NCI-H1105 (cell line): Measurements from ENCODE around the gene ATG16L1.

Source experiments
- DNase-seq: peaks from one replicate; lab custom pipeline; 2025; lab: John Stamatoyannopoulos, UW

Gene ATG16L1

DNA sequence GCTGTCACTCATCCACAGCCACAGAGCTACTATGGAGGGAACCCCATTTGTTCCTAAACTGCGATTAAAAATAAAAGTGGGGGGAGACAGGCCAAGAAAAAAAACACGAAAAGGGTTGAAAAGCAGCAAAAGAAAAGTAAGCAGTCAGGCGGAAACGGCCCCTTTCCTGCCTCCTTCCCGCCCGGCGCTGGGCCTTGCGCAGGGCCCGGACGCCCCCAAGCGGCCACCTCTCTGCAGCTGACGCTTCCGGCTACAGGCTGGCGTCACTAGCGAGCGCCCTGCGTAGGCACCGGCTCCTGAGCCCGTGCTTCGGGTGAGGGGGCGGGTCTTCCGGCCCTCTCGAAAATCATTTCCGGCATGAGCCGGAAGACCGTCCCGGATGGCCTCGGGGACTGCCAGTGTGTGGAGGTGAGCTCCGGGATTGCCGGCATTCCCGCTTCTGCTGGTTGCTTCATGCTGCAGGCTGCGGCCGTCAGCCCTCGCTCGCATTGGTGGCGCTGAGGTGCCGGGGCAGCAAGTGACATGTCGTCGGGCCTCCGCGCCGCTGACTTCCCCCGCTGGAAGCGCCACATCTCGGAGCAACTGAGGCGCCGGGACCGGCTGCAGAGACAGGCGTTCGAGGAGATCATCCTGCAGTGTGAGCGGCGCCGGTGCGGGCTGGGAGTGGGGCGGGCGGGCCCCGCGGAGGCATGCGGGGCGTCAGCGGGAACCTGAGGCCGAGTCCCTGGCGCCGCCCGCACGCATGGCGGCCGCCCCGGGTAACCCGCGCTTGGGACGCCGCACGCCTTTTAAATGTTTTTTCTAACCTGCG is at the start of gene ATG16L1:
Gene ATG16L1 (plus strand): TSS at position 368 of the 811 bp plus-strand sequence. CDS start 155 bp downstream, at position 523.
- DNase-seq = peak; percentile 93

DNA sequence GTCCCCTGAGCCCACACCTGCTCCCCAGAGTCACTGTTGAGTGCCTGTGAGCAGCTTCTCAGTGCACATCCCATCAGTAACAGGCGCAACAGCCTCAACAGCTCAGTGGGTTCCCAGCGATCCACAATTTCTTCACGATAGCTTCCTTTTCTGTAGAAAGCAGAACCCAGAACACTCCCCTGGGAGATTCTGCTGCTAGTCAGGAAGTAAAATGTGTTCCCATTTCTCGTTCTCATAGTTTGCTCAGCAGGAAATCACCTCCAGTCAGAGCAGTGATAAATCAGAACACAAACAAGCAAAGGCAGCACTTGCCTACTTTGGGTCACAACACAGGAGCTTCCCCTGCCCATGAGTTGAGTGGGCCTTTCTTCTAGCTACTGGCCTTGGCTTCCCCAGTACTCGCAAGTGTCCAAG is 48.9 kb upstream of the ATG16L1 start:
- no peak for DNase-seq

- DNase-seq = no peak
These were observed 48.4 kb upstream of the ATG16L1 start for GRCh38 chr2:233203060-233203459.

DNA sequence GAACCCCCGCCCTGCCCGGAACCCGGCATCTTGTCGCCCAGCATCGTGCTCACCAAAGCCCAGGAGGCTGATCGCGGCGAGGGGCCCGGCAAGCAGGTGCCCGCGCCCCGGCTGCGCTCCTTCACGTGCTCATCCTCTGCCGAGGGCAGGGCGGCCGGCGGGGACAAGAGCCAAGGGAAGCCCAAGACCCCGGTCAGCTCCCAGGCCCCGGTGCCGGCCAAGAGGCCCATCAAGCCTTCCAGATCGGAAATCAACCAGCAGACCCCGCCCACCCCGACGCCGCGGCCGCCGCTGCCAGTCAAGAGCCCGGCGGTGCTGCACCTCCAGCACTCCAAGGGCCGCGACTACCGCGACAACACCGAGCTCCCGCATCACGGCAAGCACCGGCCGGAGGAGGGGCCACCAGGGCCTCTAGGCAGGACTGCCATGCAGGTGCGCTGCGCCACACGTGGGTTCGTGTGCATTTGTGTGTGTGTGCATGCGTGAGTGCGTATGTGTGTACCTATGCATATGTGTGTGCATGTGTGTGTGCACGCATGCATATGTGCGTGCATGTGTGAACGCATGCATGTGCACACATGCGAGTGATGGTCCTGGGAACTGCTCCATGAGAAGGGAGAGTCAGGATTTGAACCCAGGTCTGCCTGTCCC is 47.1 kb upstream of the ATG16L1 start:
- no peak for DNase-seq

GRCh38 chr2:233208382-233209116 is 42.9 kb upstream of the ATG16L1 start:
- DNase-seq = no peak

DNA sequence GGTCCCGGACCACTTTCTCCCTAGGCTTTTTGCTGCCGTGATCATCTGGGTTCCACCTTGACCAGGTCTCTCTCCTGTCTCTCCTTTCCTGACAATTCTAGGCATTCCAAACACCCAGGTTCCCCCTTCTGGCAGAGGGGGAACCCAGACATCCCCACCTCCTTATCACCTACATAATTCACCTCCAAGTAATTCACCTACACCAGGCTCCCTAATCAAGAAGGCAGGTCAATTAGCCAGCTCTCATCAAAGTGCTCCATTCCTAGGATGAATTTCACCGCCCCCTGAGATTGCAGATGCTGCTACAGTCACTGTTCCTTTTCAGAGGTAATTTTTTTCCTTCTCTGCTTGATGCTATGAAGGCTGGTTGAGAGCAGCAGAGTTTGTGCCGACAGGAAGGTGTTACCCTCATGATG is 42.3 kb upstream of the ATG16L1 start:
- no peak for DNase-seq

DNA sequence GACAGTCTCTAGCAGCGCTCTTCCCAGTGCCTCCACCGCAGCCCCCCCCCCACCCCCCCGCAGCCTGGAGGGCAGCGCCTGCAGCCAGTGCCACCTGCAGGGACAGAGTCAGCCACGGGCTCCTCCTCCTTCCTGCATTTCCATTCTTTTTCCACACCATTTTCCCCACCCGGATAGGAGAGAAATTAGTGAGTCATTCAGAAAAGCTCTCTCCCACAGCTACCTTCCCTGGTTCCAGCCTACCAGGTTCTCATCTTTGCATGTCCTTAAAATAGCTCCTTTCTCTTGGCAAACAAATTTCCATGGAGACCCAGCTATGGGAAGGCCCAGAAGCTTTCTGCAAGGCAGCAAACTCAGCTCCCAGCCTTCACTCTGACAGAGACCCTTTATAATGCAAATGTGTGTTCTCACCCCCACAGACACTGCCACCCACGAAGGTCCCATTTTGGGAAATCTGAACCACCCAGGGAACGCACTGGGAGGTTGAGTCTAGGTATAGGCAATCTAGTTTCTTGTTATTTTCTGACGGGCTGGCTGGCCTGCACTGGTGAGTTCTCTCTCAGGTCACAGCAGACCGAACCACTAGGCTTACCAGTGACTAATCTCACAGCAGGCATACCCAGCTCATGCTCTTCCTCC is 41.8 kb upstream of the ATG16L1 start:
- no peak for DNase-seq

- DNase-seq = no peak
These were observed 41.2 kb upstream of the ATG16L1 start for GRCh38 chr2:233210281-233210680.

DNA sequence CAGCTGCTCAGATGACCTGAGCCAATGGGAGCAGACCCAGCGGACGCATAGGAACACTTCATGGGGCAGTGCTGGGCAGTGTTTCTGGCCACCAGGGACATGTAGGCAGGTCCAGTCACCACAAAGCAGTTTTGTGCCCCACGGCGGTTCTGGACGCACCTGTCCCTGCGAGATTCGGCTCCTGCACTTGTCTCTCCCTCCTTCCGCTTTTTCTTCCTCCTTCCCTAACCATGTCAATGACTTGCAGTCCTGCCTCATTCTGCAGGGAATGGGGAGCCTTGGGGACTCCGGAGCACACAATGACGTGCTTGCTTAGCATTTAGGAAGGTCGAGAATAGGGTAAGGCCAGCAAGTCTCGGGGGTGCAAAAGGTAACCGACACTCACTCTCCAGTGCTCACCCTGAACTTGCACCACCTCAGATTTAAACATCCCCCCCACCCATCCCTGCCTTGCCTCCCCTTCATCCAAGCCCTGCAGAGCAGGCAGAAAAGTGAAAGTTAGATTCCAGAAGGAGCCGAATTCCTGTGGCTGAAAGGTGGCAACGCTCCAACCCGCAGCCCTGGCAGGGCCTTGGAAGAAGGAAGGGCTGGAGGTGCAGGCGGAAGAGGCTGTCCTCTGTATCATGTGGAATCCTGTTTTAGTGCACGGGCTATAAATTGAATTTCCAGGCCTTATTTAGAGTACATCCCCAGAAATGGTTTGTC is 40.5 kb upstream of the ATG16L1 start:
- DNase-seq = no peak

DNA sequence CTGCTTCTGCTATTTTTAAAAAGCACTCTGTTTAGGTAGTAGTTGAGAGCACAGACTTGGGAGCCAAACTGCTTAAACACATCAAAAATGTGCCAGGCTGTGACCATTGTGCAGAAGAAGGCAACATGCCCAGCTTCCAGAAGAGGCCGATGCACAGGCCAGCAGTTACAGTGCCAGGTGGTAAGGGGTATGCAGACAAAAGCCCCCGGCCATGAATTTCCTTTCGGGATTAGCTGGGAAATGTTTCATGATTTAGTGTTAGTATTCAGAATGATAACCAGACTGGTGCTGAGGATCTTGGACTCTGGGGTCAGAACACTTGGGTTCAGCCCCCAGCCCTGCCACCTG is 40.0 kb upstream of the ATG16L1 start:
- DNase-seq = no peak

GRCh38 chr2:233213011-233213410 is 38.5 kb upstream of the ATG16L1 start:
- DNase-seq = no peak

DNA sequence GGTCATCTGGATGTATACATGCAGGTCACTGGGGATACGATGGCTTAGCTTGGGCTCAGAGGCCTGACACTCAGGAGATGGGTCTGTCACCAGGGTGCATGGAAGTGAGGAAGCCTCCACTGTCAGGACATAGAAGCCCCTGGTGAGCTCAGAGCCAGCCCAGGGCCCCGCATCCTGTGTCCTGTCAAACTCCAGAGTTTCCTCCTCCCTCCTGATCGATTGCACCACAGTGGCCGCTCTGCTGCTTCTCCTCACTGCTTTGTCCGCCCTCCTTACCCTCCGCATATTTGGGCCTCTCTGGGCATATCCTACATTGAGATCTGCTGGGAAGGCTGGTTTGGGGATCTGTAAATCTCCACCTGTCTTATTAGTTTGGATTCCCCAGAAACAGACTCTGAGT is 37.5 kb upstream of the ATG16L1 start:
- DNase-seq = no peak

GRCh38 chr2:233217892-233218377 is 33.5 kb upstream of the ATG16L1 start:
- DNase-seq = no peak

GRCh38 chr2:233218836-233219235 is 32.6 kb upstream of the ATG16L1 start:
- DNase-seq = no peak

DNA sequence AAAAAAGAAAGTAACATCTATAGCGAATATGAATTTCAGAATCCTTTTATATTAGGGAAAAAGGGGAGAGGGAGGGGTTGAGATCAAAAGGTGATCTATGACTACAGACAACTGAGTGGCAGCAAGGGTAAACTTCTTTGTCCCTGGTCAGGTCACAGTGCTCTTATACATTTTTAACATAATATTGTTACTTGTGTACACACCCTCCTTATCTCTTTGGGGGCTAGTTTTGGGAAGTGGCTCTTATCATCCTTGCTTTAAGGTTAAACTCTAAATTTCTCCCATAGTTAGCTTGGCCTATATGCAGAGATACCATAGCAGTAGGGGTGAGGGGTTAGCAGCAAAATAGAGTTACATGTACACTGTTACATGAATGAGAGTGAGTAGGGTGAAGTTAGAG is 31.6 kb upstream of the ATG16L1 start:
- DNase-seq = no peak

DNA sequence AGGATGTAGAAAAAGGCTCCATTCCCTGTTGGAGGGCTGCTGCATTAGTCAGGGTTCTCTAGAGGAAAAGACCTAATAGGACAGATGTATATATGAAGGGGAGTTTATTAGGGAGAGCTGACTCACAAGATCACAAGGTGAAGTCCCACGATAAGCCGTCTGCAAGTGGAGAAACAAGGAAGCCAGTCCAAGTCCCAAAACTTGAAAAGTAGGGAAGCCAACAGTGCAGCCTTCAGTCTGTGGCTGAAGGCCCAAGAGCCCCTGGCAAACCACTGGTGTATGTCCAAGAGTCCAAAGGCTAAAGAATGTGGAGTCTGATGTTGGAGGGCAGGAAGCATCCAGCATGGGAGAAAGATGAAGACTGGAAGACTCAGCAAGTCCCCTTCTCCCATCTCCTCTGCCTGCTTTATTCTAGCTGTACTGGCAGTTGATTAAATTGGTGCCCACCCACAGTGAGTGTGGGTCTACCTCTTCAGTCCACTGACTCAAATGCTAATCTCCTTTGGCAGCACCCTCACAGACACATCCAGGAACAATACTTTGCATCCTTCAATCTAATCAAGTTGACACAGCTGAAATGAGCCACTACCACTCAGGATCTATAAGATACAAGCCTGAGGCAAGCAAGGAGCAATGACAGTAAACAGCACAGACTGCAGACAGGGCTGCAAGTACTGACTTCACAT is 30.0 kb upstream of the ATG16L1 start:
- DNase-seq = no peak

DNA sequence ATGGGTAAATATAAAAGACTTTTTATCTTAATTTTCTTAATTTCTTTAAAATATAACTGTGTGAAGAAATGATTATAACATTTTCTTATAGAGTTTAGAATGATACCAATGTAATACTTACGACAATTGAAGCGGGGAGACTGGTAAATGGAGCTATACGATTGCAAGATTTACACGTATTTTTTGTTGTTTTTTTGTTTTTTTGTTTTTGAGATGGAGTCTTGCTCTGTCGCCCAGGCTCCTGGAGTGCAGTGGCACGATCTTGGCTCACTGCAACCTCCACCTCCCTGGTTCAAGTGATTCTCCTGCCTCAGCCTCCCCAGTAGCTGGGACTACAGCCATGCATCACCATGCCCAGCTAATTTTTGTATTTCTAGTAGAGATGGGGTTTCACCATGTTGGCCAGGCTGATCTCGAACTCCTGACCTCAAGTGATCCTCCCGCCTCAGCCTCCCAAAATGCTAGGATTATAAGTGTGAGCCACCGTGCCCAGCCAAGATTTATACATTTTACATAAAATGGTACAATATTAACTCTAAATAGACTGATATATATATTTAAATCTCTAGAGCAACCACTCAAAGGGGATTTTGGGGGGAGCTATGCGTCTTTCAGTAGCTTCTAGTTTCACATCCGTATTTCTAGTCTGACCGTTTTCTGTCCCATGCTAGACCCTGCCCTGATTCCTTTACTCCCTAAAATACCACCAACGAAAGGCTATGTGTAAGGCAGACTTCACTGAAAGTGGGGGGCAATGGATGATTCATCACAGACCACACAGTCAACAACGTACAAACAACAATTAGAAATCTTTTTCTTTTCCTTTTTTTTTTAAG is 28.2 kb upstream of the ATG16L1 start:
- DNase-seq = no peak

- DNase-seq = no peak
These were observed 26.0 kb upstream of the ATG16L1 start for GRCh38 chr2:233225230-233226068.

GRCh38 chr2:233226511-233227031 is 24.9 kb upstream of the ATG16L1 start:
- no peak for DNase-seq
